Hepatocyte (in vitro differentiated cells): Measurements from ENCODE around the gene NFIA.

ENCODE experiments used
- EZH2 ChIP-seq: fragments of 200-600 bp; sonication (generic); IDR thresholded peaks from 2 replicates; pipeline ENCODE4 v1.6.1; 2016; ENCODE audit warnings: antibody characterized with exemption, mild to moderate bottlenecking, borderline replicate concordance
- TF ChIP-seq, protein P1 (sequence below): fragments of 200-600 bp; sonication (generic); IDR thresholded peaks from 2 replicates; pipeline ENCODE4 v1.5.1; 2016; ENCODE audit warnings: antibody characterized with exemption, mild to moderate bottlenecking; ENCODE audit not compliant: poor library complexity

GRCh38 chr1:61054601-61054993 is 27.8 kb upstream of the NFIA start:
- no peak for TF ChIP-seq EZH2
- TF ChIP-seq, protein P1, sequence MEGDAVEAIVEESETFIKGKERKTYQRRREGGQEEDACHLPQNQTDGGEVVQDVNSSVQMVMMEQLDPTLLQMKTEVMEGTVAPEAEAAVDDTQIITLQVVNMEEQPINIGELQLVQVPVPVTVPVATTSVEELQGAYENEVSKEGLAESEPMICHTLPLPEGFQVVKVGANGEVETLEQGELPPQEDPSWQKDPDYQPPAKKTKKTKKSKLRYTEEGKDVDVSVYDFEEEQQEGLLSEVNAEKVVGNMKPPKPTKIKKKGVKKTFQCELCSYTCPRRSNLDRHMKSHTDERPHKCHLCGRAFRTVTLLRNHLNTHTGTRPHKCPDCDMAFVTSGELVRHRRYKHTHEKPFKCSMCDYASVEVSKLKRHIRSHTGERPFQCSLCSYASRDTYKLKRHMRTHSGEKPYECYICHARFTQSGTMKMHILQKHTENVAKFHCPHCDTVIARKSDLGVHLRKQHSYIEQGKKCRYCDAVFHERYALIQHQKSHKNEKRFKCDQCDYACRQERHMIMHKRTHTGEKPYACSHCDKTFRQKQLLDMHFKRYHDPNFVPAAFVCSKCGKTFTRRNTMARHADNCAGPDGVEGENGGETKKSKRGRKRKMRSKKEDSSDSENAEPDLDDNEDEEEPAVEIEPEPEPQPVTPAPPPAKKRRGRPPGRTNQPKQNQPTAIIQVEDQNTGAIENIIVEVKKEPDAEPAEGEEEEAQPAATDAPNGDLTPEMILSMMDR: no peak
